Tibial nerve (tissue), 4 donors: ENCODE results near the gene ZNF423. TPM values are rescaled to one million over a fixed set of nuclear protein-coding genes. Genes with fewer than 3 reads are reported as not detected.
"Not testable (repeated sequence)": the region's sequence is repeated elsewhere in the genome, so short reads cannot be mapped to it uniquely, and the experiment has no call there.

Experiments used
- DNase-seq, 2 donors: peaks; one replicate each; pipeline ENCODE4 v3.0.0-alpha.2; 2019; ENCODE audit warnings: low spot score in 2 of 2
- H3K27ac ChIP-seq, 4 donors: fragments of 200-600 bp; sonication (generic) in 3 of 4; one replicate each; pipeline ENCODE4 v1.5.1; 2017 to 2019; ENCODE audit warnings: mild to moderate bottlenecking in 1 of 4
- H3K27me3 ChIP-seq, 2 donors: fragments of 200-600 bp; sonication (generic) in 1 of 2; one replicate each; pipeline versions ENCODE4 v1.5.1 to v1.6.0; 2017 to 2019
- H3K36me3 ChIP-seq, 3 donors: fragments of 200-600 bp; sonication (generic); one replicate each; pipeline ENCODE4 v1.5.1; 2018 to 2019
- H3K4me1 ChIP-seq, 4 donors: fragments of 200-600 bp; sonication (generic) in 3 of 4; one replicate each; pipeline ENCODE4 v1.5.1; 2017 to 2019
- H3K4me3 ChIP-seq, 4 donors: fragments of 200-600 bp; sonication (generic) in 3 of 4; one replicate each; pipeline ENCODE4 v1.5.1; 2017 to 2019; ENCODE audit warnings: mild to moderate bottlenecking in 1 of 4, moderate library complexity in 1 of 4
- H3K9me3 ChIP-seq, 4 donors: fragments of 200-600 bp; sonication (generic) in 3 of 4; one replicate each; pipeline ENCODE4 v1.5.1; 2017 to 2019
- EP300 ChIP-seq, 2 donors: sonication (generic); formaldehyde crosslinking; IDR thresholded peaks; one replicate each; pipeline ENCODE4 v1.6.1; 2017; ENCODE audit warnings: antibody characterized with exemption in 2 of 2, mild to moderate bottlenecking in 1 of 2
- POLR2A ChIP-seq, 2 donors: fragments of 450-650 bp; IDR thresholded peaks; one replicate each; pipeline ENCODE4 v1.6.1; 2017; ENCODE audit warnings: antibody characterized with exemption in 2 of 2, mild to moderate bottlenecking in 2 of 2, moderate library complexity in 2 of 2
- WGBS, 2 donors: methylation state at CpG; one replicate each; pipeline ENCODE4 v1.1.5; 2018; 5-methylcytosine and 5-hydroxymethylcytosine counted together
- total RNA-seq, 4 donors: library from RNA; depleted of rRNA; stranded (reverse); fragments of >200 nt; gene quantifications; one replicate each; pipeline ENCODE4 v1.1.0, GENCODE V29; 2016
- TF ChIP-seq, protein P1 (sequence below), 5 experiments: fragments of 200-600 bp in 3 of 5; fragments of 450-650 bp in 2 of 5; sonication (generic) in 3 of 5; IDR thresholded peaks; one replicate each; pipeline ENCODE4 v1.5.1; 2016 to 2019; ENCODE audit warnings: antibody characterized with exemption in 5 of 5, mild to moderate bottlenecking in 3 of 5, moderate library complexity in 2 of 5

ZNF423 gene
- total RNA-seq, 4 donors from 2014 or later: 15.9 to 20.5 (median 18.5) TPM

DNA sequence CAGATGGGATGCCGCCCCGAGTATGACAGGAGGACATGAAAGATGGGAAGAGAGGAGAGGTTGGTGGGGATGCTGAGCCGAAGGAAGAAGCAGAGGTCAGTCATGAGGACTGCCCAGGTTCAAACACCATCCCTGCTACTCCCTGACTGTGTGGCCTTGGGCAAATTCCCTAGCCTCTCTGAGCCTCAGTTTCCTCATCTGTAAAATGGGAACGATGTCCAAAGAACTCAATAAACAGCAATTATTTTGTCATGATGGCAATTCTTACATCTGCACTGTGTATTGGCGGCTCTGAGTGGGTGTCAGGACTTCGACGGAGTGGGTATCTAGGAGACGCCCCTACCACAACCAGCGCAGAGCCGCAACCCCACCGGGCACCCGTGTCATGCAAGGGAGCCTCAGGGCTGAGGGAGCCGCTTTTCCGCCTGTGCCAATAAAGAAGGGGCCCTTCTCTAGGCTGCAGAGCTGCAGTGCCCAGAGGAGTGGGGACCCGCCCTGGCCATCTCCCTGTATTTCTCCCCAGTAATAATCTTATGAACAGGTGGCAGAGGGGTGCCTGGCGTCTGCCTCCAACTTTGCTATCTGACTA is 173.2 kb downstream of the ZNF423 start:
- WGBS, 2 donors: 88 to 89% methylated on average over 16 of the region's 16 CpGs
- Histone ChIP-seq H3K27me3 (no peaks in the 10 kb centered on the region), H3K27ac (no peak overlapping the region), H3K9me3 (peaks cover 0 to 10% (median 0%) of the 10 kb centered on the region in 4 donors), H3K36me3 (peaks cover 0 to 6% (median 0%) of the 10 kb centered on the region in 3 donors), H3K4me3 (no peak overlapping the region), H3K4me1 (peaks cover 0 to 4% (median 0%) of the 10 kb centered on the region in 4 donors)
- DNase-seq: no peak
- TF ChIP-seq, protein P1, sequence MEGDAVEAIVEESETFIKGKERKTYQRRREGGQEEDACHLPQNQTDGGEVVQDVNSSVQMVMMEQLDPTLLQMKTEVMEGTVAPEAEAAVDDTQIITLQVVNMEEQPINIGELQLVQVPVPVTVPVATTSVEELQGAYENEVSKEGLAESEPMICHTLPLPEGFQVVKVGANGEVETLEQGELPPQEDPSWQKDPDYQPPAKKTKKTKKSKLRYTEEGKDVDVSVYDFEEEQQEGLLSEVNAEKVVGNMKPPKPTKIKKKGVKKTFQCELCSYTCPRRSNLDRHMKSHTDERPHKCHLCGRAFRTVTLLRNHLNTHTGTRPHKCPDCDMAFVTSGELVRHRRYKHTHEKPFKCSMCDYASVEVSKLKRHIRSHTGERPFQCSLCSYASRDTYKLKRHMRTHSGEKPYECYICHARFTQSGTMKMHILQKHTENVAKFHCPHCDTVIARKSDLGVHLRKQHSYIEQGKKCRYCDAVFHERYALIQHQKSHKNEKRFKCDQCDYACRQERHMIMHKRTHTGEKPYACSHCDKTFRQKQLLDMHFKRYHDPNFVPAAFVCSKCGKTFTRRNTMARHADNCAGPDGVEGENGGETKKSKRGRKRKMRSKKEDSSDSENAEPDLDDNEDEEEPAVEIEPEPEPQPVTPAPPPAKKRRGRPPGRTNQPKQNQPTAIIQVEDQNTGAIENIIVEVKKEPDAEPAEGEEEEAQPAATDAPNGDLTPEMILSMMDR (IDR thresholded peaks at IDR 0.05): no peak
- TF ChIP-seq EP300 (IDR thresholded peaks at IDR 0.05): no peak
- no peak for TF ChIP-seq POLR2A (IDR thresholded peaks at IDR 0.05)

DNA sequence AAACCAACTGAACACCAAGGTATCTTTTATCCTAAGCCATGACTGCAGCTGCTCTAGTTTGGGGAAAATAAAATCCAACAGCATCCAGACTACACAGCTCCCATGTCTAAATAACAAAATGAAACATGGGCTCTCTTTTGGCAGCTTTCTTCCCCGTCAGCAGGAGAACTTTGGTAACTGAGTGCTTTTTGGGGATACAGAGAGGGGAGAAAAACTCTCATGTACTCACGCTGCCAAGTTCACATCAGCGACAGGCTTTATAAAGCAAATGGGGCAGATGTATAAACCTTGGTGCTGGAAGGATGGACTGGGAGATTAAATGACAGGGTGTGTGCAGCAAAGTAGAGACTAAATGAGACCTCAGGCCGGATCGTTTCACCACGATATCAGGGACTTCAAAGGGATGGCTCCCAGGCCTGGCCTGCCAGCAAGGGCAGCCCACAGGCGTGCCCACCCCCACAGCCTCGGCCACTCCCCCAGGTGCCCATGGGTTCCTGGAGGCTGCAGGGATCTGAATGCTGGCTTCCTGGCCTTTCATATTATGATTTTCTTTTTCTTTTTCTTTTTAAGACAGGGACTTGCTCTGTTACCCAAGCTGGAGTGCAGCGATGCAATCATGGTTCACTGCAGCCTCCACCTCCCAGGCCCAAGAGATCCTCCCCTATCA is 174.6 kb downstream of the ZNF423 start:
- 85 to 88% methylated on average over 9 of the region's 9 CpGs for WGBS, 2 donors
- no peaks in the 10 kb centered on the region for H3K4me1 ChIP-seq
- peaks cover 0 to 10% (median 0%) of the 10 kb centered on the region in 4 donors for H3K9me3 ChIP-seq
- H3K4me3 ChIP-seq: no peak overlapping the region
- H3K36me3 ChIP-seq: peaks cover 0 to 6% (median 0%) of the 10 kb centered on the region in 3 donors
- TF ChIP-seq POLR2A (IDR thresholded peaks at IDR 0.05) (no peak), EP300 (IDR thresholded peaks at IDR 0.05) (no peak)
- TF ChIP-seq, protein P1 (IDR thresholded peaks at IDR 0.05): no peak
- no peak overlapping the region for H3K27ac ChIP-seq
- DNase-seq: no peak
- H3K27me3 ChIP-seq: no peaks in the 10 kb centered on the region

DNA sequence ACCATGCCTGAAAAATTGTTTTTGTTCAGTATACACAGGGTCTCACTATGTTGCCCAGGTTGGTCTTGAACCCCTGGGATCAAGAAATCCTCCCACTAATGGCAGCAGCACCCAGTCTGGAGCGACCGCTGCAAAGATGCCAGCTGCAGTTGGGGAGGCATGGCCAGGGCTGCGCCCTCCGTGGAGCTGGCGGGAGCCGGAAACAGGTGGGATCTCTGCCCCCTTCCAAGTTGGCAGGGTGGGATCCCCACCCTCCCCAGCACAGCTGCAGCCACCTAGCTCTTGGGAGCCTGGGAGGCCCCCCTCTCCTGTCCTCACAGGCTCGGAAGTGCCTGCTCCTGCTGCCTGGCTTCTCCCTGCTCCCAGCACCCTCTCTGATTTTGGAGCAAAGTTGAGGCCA is 176.8 kb downstream of the ZNF423 start:
- TF ChIP-seq, protein P1 (IDR thresholded peaks at IDR 0.05): no peak
- no peak for TF ChIP-seq POLR2A (IDR thresholded peaks at IDR 0.05)
- no peak for TF ChIP-seq EP300 (IDR thresholded peaks at IDR 0.05)
- WGBS, 2 donors: 96% methylated on average over 6 of the region's 7 CpGs; no CpG with 5 or more reads in 1 of the 2 donors
- DNase-seq: no peak
- Histone ChIP-seq H3K36me3 (peaks cover 0 to 6% (median 0%) of the 10 kb centered on the region in 3 donors), H3K4me1 (peaks cover 0 to 11% (median 0%) of the 10 kb centered on the region in 4 donors), H3K9me3 (peaks cover 0 to 10% (median 0%) of the 10 kb centered on the region in 4 donors), H3K27ac (no peak overlapping the region), H3K27me3 (no peaks in the 10 kb centered on the region), H3K4me3 (no peak overlapping the region)

DNA sequence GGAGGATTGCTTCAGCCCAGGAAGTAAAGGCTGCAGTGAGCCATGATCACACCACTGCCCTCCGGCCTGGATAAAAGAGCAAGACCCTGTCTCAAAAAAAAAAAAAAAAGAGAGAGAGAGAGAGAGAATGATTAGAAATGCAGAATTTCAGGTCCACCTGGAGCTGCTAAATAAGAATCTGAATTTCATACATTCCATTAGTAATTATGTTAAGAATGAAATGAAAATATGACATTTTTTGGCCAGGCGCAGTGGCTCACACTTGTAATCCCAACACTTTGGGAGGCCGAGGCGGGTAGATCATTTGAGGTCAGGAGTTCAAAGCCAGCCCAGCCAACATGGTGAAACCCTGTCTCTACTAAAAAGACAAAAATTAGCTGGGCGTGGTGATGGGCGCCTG is 178.3 kb downstream of the ZNF423 start:
- not testable (repeated sequence) for H3K27ac ChIP-seq, H3K9me3 ChIP-seq, H3K4me3 ChIP-seq, H3K27me3 ChIP-seq, DNase-seq, H3K36me3 ChIP-seq
- 71 to 77% methylated on average over 6 of the region's 6 CpGs for WGBS, 2 donors
- H3K4me1 ChIP-seq: peaks cover 0 to 11% (median 0%) of the 10 kb centered on the region in 4 donors

DNA sequence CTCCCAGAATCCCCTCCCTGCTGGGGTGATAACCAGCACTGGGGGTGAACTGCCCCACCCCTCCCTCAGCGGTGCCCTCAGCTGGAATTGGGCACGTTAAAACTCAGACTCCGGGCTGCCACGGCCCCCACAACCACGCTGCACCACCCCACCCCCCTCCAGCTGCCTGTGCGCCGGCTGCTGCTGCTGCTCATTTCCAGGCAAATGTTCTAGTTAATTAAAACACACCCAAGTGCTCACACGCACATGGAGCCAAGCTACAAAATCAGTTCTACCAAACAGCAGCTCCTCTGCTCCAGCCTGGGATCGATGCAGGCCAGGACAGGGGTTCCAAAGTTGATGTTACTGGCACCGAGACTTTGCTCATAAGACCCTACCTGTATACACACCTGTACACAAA is 180.5 kb downstream of the ZNF423 start:
- peaks cover 0 to 5% (median 0%) of the 10 kb centered on the region in 3 donors for H3K36me3 ChIP-seq
- peaks cover 0 to 5% (median 0%) of the 10 kb centered on the region in 4 donors for H3K9me3 ChIP-seq
- DNase-seq: no peak
- 55 to 57% methylated on average over 6 to 10 of the region's 10 CpGs for WGBS, 2 donors
- no peak overlapping the region for H3K4me3 ChIP-seq
- H3K4me1 ChIP-seq: peaks cover 0 to 11% (median 0%) of the 10 kb centered on the region in 4 donors
- TF ChIP-seq EP300 (IDR thresholded peaks at IDR 0.05) (no peak), POLR2A (IDR thresholded peaks at IDR 0.05) (no peak)
- TF ChIP-seq, protein P1 (IDR thresholded peaks at IDR 0.05): no peak
- no peak overlapping the region for H3K27ac ChIP-seq
- no peaks in the 10 kb centered on the region for H3K27me3 ChIP-seq
